ENCODE data around the gene SYT7. TPM values are rescaled to one million over a fixed set of nuclear protein-coding genes. Genes with fewer than 3 reads are reported as not detected.

SYT7 gene
- total RNA-seq, 3 donors from 2014 or later (not counting 1 experiment from before 2014, with no cell fraction given): 0.07 TPM; not detected in 2

GRCh38 chr11:61607426-61607825, 26.6 kb upstream of the SYT7 start:
- no peaks in the 10 kb centered on the region for H3K4me1 Mint-ChIP-seq
- intact Hi-C loops (cut with micrococcal nuclease): no loop called here
- no peaks in the 10 kb centered on the region for H3K4me1 ChIP-seq (ENCODE audit: control insufficient read depth, insufficient read depth, low read length)
- DNase-seq (no peak), ATAC-seq (no peak)
- TF ChIP-seq CTCF (IDR thresholded peaks at IDR 0.05): no peak
- no peaks in the 10 kb centered on the region for H3K9me3 Mint-ChIP-seq
- H3K36me3 Mint-ChIP-seq: no peaks in the 10 kb centered on the region
- no peak overlapping the region for H3K4me3 ChIP-seq (ENCODE audit: low read length)
- H3K27me3 Mint-ChIP-seq (ENCODE audit: low read depth in 2 of 2): peaks cover 4 to 9% of the 10 kb centered on the region in 2 donors
- H3K9me3 ChIP-seq (ENCODE audit: control insufficient read depth, insufficient read depth, low read length): no peaks in the 10 kb centered on the region
- H3K36me3 ChIP-seq (ENCODE audit: control insufficient read depth, insufficient read depth, low read length): no peaks in the 10 kb centered on the region
- 90% methylated on average over 3 of the region's 3 CpGs for WGBS (ENCODE audit: insufficient coverage)
- H3K4me3 Mint-ChIP-seq: no peak overlapping the region
- no peak overlapping the region for H3K27ac ChIP-seq (ENCODE audit: low read length)
- no peak overlapping the region for H3K27ac Mint-ChIP-seq
- H3K27me3 ChIP-seq (ENCODE audit: control insufficient read depth, insufficient read depth, low read length): no peaks in the 10 kb centered on the region

- Mint-ChIP-seq H3K4me3 (no peak overlapping the region), H3K27ac (no peak overlapping the region), H3K9me3 (no peaks in the 10 kb centered on the region), H3K27me3 (ENCODE audit: low read depth in 2 of 2) (peaks cover 2 to 17% of the 10 kb centered on the region in 2 donors), H3K36me3 (no peaks in the 10 kb centered on the region), H3K4me1 (no peaks in the 10 kb centered on the region)
- no peak overlapping the region for H3K27ac ChIP-seq (ENCODE audit: low read length)
- H3K4me1 ChIP-seq (ENCODE audit: control insufficient read depth, insufficient read depth, low read length): no peaks in the 10 kb centered on the region
- H3K9me3 ChIP-seq (ENCODE audit: control insufficient read depth, insufficient read depth, low read length): no peaks in the 10 kb centered on the region
- DNase-seq (no peak), ATAC-seq (no peak)
- no peak overlapping the region for H3K4me3 ChIP-seq (ENCODE audit: low read length)
- WGBS (ENCODE audit: insufficient coverage): 78% methylated on average over 6 of the region's 6 CpGs
- no peak for TF ChIP-seq CTCF (IDR thresholded peaks at IDR 0.05)
- H3K27me3 ChIP-seq (ENCODE audit: control insufficient read depth, insufficient read depth, low read length): no peaks in the 10 kb centered on the region
- H3K36me3 ChIP-seq (ENCODE audit: control insufficient read depth, insufficient read depth, low read length): no peaks in the 10 kb centered on the region
- intact Hi-C loops (cut with micrococcal nuclease): no loop called here
These were observed 22.8 kb upstream of the SYT7 start for GRCh38 chr11:61603667-61604066.

GRCh38 chr11:61602775-61603569, 22.1 kb upstream of the SYT7 start:
- Histone ChIP-seq H3K27me3 (ENCODE audit: control insufficient read depth, insufficient read depth, low read length) (no peaks in the 10 kb centered on the region), H3K36me3 (ENCODE audit: control insufficient read depth, insufficient read depth, low read length) (no peaks in the 10 kb centered on the region), H3K27ac (ENCODE audit: low read length) (no peak overlapping the region), H3K4me3 (ENCODE audit: low read length) (no peak overlapping the region), H3K9me3 (ENCODE audit: control insufficient read depth, insufficient read depth, low read length) (no peaks in the 10 kb centered on the region), H3K4me1 (ENCODE audit: control insufficient read depth, insufficient read depth, low read length) (no peaks in the 10 kb centered on the region)
- Mint-ChIP-seq H3K4me3 (no peak overlapping the region), H3K36me3 (no peaks in the 10 kb centered on the region), H3K9me3 (no peaks in the 10 kb centered on the region), H3K27ac (no peak overlapping the region), H3K4me1 (no peaks in the 10 kb centered on the region), H3K27me3 (ENCODE audit: low read depth in 2 of 2) (peaks cover 8 to 17% of the 10 kb centered on the region in 2 donors)
- DNase-seq (no peak), ATAC-seq (no peak)
- intact Hi-C loops (cut with micrococcal nuclease): no loop called here
- 86% methylated on average over 20 of the region's 20 CpGs for WGBS (ENCODE audit: insufficient coverage)
- no peak for TF ChIP-seq CTCF (IDR thresholded peaks at IDR 0.05)

- no peaks in the 10 kb centered on the region for H3K9me3 Mint-ChIP-seq
- intact Hi-C loops (cut with micrococcal nuclease): no loop called here
- Histone ChIP-seq H3K9me3 (ENCODE audit: control insufficient read depth, insufficient read depth, low read length) (no peaks in the 10 kb centered on the region), H3K4me3 (ENCODE audit: low read length) (no peak overlapping the region), H3K27me3 (ENCODE audit: control insufficient read depth, insufficient read depth, low read length) (no peaks in the 10 kb centered on the region), H3K36me3 (ENCODE audit: control insufficient read depth, insufficient read depth, low read length) (no peaks in the 10 kb centered on the region), H3K4me1 (ENCODE audit: control insufficient read depth, insufficient read depth, low read length) (no peaks in the 10 kb centered on the region), H3K27ac (ENCODE audit: low read length) (no peak overlapping the region)
- no peaks in the 10 kb centered on the region for H3K36me3 Mint-ChIP-seq
- H3K4me1 Mint-ChIP-seq: no peaks in the 10 kb centered on the region
- TF ChIP-seq CTCF (IDR thresholded peaks at IDR 0.05): no peak
- H3K4me3 Mint-ChIP-seq: no peak overlapping the region
- DNase-seq (no peak), ATAC-seq (no peak)
- WGBS (ENCODE audit: insufficient coverage): 80% methylated on average over 4 of the region's 4 CpGs
- no peak overlapping the region for H3K27ac Mint-ChIP-seq
- H3K27me3 Mint-ChIP-seq (ENCODE audit: low read depth in 2 of 2): peaks cover 9 to 17% of the 10 kb centered on the region in 2 donors
These were observed 20.6 kb upstream of the SYT7 start for GRCh38 chr11:61601512-61601911.

Measured in natural killer cell (primary cell).